ENCODE data around the gene PIGM.
A peak's percentile ranks its signal among the peaks of the same experiment; 100 is the strongest.
"Not testable (repeated sequence)": the region's sequence is repeated elsewhere in the genome, so short reads cannot be mapped to it uniquely, and the experiment has no call there.

Gene PIGM

DNA sequence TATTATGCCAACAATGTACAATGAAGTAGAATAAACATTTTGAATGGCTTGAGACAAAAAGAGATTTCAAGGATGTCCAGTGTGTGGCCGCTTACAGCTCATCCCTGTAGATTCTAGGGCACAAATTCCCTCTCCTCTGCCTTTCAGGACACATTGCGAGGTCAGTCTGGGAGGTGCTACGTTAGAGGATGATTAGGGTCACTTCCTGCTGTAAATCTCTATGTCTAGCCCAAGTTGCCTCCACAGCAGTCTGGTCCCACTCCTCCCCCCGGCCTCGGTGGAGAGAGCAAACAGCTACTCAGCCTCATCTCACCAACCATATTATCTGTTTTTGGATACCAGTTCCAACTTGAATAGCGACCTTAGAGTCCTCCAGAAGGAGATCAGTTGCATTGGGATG is 21.1 kb upstream of the PIGM start:
- H3K27me3 ChIP-seq (ENCODE audit: control insufficient read depth, insufficient read depth, low read length): no peaks in the 10 kb centered on the region
- H3K4me1 ChIP-seq (ENCODE audit: control insufficient read depth, insufficient read depth, low read length): no peaks in the 10 kb centered on the region
- H3K4me3 ChIP-seq (ENCODE audit: low read length): no peak overlapping the region
- H3K36me3 ChIP-seq (ENCODE audit: control insufficient read depth, insufficient read depth, low read length): no peaks in the 10 kb centered on the region
- H3K9ac ChIP-seq (ENCODE audit: low read length): no peak overlapping the region
- H3K27ac ChIP-seq (ENCODE audit: low read depth, low read length): no peak overlapping the region

DNA sequence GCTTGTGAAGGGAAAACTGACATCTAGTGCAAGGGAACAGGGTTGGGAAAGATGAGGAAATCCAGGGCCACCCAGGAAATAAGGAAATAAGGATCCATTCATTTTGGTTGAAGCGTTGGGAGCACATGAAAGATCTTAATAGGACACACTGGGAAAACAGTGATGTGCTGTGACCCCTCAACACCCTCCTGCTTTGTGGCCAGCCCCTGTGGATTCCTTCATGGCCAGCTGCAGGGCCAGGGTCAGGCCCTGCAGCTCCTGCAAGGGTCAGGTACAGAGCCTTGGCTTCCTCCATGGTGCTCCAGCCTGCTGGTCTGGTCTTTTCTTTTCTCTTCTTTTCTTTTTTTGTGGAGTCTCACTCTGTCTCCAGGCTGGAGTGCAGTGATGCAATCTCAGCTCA is 18.8 kb upstream of the PIGM start:
- H3K9ac ChIP-seq (ENCODE audit: low read length): no peak overlapping the region
- H3K4me3 ChIP-seq (ENCODE audit: low read length): no peak overlapping the region
- no peak overlapping the region for H3K27ac ChIP-seq (ENCODE audit: low read depth, low read length)
- no peaks in the 10 kb centered on the region for H3K36me3 ChIP-seq (ENCODE audit: control insufficient read depth, insufficient read depth, low read length)
- H3K27me3 ChIP-seq (ENCODE audit: control insufficient read depth, insufficient read depth, low read length): no peaks in the 10 kb centered on the region
- H3K4me1 ChIP-seq (ENCODE audit: control insufficient read depth, insufficient read depth, low read length): peaks cover 7% of the 10 kb centered on the region

DNA sequence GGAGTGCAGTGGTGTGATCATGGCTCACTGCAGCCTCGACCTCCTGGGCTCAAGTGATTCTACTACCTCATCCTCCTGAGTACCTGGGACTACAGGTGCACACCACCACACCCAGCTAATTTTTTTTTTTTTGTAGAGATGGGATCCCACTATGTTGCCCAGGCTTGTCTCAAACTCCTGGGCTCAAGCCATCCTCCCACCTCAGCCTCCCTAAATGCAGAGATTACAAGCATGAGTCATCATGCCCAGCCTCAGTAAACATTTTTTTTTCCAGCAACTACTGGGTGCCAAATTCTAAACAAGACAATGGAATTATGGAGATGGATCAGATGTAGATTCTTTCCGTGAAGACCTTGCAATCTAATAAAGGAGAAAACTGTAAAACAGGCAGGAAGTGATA is 18.4 kb upstream of the PIGM start:
- H3K4me3 ChIP-seq (ENCODE audit: low read length); H3K27me3 ChIP-seq (ENCODE audit: control insufficient read depth, insufficient read depth, low read length); H3K9ac ChIP-seq (ENCODE audit: low read length); H3K4me1 ChIP-seq (ENCODE audit: control insufficient read depth, insufficient read depth, low read length); H3K27ac ChIP-seq (ENCODE audit: low read depth, low read length); H3K36me3 ChIP-seq (ENCODE audit: control insufficient read depth, insufficient read depth, low read length): not testable (repeated sequence)

DNA sequence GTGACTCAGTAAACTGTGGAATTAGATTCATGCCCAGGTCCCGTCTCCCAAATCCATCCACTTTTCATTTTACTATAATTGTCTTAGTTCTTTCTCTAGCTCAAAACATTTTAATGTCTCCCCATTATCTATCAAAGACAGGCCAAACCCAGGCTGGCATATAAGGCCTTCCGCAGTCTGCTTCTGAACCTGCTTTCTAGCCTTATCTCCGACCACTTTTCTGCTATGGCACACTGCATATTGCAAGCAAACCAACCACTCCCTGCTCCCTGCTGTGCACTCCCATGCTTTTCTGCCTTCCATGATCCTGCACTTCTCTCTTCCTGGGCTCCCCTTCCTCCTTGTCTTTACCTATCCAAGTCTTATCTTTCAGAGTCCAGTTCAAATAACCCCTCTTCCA is 17.3 kb upstream of the PIGM start:
- Histone ChIP-seq H3K27ac (ENCODE audit: low read depth, low read length) (no peak overlapping the region), H3K27me3 (ENCODE audit: control insufficient read depth, insufficient read depth, low read length) (no peaks in the 10 kb centered on the region), H3K4me1 (ENCODE audit: control insufficient read depth, insufficient read depth, low read length) (peaks cover 7% of the 10 kb centered on the region), H3K36me3 (ENCODE audit: control insufficient read depth, insufficient read depth, low read length) (no peaks in the 10 kb centered on the region), H3K4me3 (ENCODE audit: low read length) (no peak overlapping the region), H3K9ac (ENCODE audit: low read length) (no peak overlapping the region)

DNA sequence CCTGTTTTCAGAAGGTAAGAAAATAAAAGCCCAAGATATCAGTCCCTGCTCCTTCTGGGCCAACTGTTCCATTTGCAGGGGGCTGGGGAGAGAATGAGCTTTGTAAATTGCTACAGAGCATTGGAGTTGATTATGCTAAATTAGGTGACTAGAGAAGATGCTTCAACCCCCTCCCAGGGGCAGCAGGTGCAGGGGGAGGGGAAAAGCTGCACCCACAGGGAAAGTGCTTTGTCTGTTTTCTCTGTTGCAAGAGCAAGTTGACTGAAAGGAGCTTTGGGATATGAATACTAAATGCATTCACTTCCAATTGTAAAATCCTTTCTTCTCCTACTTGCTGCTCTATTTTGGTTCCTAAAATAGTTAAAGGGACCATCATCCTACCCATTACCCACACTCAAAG is 16.5 kb upstream of the PIGM start:
- H3K27me3 ChIP-seq (ENCODE audit: control insufficient read depth, insufficient read depth, low read length): no peaks in the 10 kb centered on the region
- no peak overlapping the region for H3K27ac ChIP-seq (ENCODE audit: low read depth, low read length)
- peaks cover 7% of the 10 kb centered on the region for H3K4me1 ChIP-seq (ENCODE audit: control insufficient read depth, insufficient read depth, low read length)
- H3K9ac ChIP-seq (ENCODE audit: low read length): no peak overlapping the region
- no peak overlapping the region for H3K4me3 ChIP-seq (ENCODE audit: low read length)
- no peaks in the 10 kb centered on the region for H3K36me3 ChIP-seq (ENCODE audit: control insufficient read depth, insufficient read depth, low read length)

DNA sequence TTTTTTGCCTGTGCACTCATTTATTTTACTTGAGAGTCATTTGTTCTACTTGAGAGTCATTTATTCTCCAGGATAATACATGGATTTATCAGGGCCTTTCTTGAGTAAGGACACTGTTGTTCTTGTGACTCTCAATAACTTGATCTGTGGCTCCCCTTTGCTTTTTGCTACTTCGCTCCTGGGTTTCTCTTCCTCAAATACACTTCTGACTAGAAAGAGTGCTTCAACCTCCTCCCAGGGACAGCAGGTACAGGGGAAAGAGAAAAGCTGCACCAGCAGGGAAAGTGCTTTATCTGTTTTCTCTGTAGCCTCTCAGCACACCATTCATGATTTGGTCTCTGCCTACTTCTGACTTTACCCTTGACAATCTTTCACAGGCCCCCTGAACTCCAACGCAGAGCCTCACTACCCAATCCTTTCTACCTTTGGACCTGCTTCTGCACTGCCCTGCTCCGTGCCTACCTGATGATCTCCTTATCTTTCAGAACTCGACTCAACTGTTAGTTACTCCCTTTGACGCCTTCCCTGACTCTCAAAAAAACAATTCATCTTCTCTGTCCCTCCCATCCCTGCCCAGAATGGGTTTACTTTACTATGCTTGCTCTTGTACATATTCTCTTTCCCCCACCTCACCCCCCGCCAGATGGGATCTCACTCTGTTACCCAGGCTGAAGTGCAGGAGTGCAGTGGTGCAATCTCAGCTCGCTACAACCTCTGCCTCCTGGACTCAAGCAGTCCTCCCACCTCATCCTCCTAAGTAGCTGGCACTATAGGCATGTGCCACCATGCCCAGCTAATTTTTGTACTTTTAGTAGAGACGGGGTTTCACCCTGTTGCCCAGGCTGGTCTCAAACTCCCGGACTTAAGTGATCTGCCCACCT is 15.6 kb upstream of the PIGM start:
- Histone ChIP-seq H3K27me3 (ENCODE audit: control insufficient read depth, insufficient read depth, low read length) (no peaks in the 10 kb centered on the region), H3K4me1 (ENCODE audit: control insufficient read depth, insufficient read depth, low read length) (peaks cover 7% of the 10 kb centered on the region), H3K9ac (ENCODE audit: low read length) (no peak overlapping the region), H3K36me3 (ENCODE audit: control insufficient read depth, insufficient read depth, low read length) (no peaks in the 10 kb centered on the region), H3K4me3 (ENCODE audit: low read length) (no peak overlapping the region), H3K27ac (ENCODE audit: low read depth, low read length) (no peak overlapping the region)

DNA sequence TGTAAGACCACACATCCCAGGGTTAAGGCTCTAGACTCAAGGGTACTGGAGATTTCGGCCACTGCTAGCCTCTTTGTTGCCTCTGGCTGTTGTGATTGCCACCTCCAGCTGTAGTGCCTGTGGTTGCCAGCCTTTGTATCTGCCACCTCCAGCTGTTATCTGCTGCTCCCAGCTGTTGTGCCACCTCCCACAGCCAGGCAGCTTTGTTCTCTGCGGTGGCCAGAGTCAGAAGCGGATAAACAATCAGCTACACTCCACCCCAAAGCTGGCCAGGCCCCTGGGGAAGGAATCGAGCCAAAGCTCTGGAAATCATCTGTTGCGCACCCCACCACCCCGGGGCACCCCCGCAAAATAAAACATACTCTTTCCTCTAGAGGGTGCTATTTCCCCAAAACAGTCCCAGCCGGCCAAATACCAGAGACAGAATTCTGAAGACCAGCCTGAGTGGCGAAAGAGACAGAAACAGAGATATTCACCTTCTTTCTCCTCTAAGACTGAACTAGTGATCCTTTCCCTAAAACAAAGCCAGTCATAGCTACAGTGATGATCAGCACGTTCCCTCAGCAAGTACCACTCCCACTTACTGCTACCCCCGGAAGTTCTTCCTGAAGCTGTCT is 14.8 kb upstream of the PIGM start:
- H3K36me3 ChIP-seq (ENCODE audit: control insufficient read depth, insufficient read depth, low read length): no peaks in the 10 kb centered on the region
- peaks cover 7% of the 10 kb centered on the region for H3K4me1 ChIP-seq (ENCODE audit: control insufficient read depth, insufficient read depth, low read length)
- H3K4me3 ChIP-seq (ENCODE audit: low read length): no peak overlapping the region
- H3K9ac ChIP-seq (ENCODE audit: low read length): no peak overlapping the region
- H3K27me3 ChIP-seq (ENCODE audit: control insufficient read depth, insufficient read depth, low read length): no peaks in the 10 kb centered on the region
- no peak overlapping the region for H3K27ac ChIP-seq (ENCODE audit: low read depth, low read length)

DNA sequence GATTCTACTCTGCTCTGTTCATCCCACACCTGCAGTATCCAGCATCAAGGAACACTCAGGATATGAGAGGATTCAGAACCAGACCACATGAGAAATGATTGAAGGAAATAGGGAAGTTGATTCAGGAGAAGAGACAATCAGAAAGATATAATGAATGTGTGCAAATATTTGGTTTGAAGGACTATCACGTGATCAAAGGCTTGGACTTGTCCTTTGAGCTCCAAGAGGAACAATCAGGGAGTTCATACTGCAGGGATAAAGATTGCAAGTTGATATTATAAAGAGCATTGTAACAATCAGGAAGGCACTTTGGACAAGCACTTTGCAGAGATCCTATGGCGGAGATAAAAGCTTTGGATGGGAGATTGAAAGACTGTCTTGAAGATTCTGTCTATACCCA is 13.9 kb upstream of the PIGM start:
- Histone ChIP-seq H3K9ac (ENCODE audit: low read length) (no peak overlapping the region), H3K4me3 (ENCODE audit: low read length) (no peak overlapping the region), H3K27ac (ENCODE audit: low read depth, low read length) (no peak overlapping the region), H3K4me1 (ENCODE audit: control insufficient read depth, insufficient read depth, low read length) (peaks cover 7% of the 10 kb centered on the region), H3K27me3 (ENCODE audit: control insufficient read depth, insufficient read depth, low read length) (no peaks in the 10 kb centered on the region), H3K36me3 (ENCODE audit: control insufficient read depth, insufficient read depth, low read length) (no peaks in the 10 kb centered on the region)

DNA sequence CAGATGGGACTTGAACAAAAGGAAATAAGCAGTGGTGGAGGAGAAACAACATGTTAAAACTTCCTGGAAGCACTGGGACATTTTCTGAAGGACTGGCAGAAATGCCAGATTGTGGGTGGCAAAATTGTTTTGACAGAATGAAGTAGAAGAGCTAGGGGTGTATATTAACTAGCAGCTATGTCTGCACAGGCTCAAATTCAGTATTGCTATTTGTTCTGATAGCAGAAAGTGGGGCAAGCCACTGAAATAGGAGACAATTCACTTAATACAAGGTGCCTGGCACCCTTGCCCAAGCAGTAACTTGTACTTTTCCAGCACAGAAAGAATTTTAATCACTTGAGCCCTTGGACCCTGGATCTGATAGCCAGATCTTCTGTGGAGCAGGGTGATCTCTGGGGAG is 11.8 kb upstream of the PIGM start:
- Histone ChIP-seq H3K27me3 (ENCODE audit: control insufficient read depth, insufficient read depth, low read length) (no peaks in the 10 kb centered on the region), H3K4me3 (ENCODE audit: low read length) (no peak overlapping the region), H3K27ac (ENCODE audit: low read depth, low read length) (no peak overlapping the region), H3K4me1 (ENCODE audit: control insufficient read depth, insufficient read depth, low read length) (peaks cover 7% of the 10 kb centered on the region), H3K9ac (ENCODE audit: low read length) (no peak overlapping the region), H3K36me3 (ENCODE audit: control insufficient read depth, insufficient read depth, low read length) (no peaks in the 10 kb centered on the region)

DNA sequence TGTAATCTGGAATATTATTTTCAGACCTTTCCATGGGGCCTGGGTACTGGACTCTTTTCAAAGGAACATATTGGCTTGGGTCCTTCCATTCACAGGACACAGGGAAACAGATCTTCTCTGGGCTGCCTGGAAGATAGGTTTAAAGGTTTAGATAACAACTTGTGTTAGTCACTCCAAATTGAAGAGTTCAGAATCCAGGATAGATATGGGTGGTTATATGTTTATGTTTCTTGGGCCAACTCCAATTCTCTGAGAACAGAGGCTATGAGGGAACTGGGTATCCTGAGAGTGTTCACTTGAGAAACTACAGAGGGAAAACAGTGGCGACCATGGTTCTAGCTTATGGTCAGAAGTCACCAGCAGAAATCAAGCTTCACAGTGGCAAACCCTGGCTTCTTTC is 8.7 kb upstream of the PIGM start:
- no peak overlapping the region for H3K4me3 ChIP-seq (ENCODE audit: low read length)
- H3K36me3 ChIP-seq (ENCODE audit: control insufficient read depth, insufficient read depth, low read length): no peaks in the 10 kb centered on the region
- H3K27ac ChIP-seq (ENCODE audit: low read depth, low read length): no peak overlapping the region
- no peaks in the 10 kb centered on the region for H3K27me3 ChIP-seq (ENCODE audit: control insufficient read depth, insufficient read depth, low read length)
- no peaks in the 10 kb centered on the region for H3K4me1 ChIP-seq (ENCODE audit: control insufficient read depth, insufficient read depth, low read length)
- H3K9ac ChIP-seq (ENCODE audit: low read length): no peak overlapping the region

DNA sequence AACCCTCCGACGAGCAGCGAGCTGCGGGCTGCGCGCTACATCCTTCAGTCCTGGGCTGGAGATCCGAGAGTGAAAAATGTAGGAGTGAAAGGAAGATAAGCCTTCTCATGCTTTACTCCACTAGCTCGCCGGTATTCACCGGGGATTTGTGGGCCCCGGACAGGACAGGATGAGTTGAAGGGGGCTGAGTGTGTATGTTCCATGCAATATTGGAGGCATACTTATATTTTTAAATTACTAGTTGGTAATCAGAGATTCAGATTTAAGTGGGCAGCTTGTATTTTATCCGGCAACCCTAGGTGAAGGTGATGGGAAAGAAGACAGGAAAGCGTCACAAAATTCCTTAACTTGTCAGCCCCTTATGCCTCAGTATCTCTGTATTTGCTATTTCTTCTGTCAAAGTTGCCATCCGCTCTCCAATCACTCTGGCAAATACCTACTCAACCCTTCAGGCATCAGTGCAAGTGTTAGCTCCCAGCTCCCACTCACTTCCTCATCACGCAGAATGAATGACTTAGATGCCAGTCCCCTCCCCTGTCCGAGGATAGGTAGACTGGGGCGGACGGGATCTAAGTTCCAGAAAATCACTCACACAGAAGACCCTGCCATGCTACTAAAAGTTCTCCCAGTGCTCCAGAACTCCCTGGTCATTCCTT is 503 bp upstream of the PIGM start:
- H3K4me3 ChIP-seq (ENCODE audit: low read length): peak overlapping the region; percentile 85
- no peaks in the 10 kb centered on the region for H3K36me3 ChIP-seq (ENCODE audit: control insufficient read depth, insufficient read depth, low read length)
- H3K27ac ChIP-seq (ENCODE audit: low read depth, low read length): peak overlapping the region; percentile 64
- peaks cover 10% of the 10 kb centered on the region for H3K4me1 ChIP-seq (ENCODE audit: control insufficient read depth, insufficient read depth, low read length)
- H3K27me3 ChIP-seq (ENCODE audit: control insufficient read depth, insufficient read depth, low read length): no peaks in the 10 kb centered on the region
- peak overlapping the region; percentile 49 for H3K9ac ChIP-seq (ENCODE audit: low read length)

DNA sequence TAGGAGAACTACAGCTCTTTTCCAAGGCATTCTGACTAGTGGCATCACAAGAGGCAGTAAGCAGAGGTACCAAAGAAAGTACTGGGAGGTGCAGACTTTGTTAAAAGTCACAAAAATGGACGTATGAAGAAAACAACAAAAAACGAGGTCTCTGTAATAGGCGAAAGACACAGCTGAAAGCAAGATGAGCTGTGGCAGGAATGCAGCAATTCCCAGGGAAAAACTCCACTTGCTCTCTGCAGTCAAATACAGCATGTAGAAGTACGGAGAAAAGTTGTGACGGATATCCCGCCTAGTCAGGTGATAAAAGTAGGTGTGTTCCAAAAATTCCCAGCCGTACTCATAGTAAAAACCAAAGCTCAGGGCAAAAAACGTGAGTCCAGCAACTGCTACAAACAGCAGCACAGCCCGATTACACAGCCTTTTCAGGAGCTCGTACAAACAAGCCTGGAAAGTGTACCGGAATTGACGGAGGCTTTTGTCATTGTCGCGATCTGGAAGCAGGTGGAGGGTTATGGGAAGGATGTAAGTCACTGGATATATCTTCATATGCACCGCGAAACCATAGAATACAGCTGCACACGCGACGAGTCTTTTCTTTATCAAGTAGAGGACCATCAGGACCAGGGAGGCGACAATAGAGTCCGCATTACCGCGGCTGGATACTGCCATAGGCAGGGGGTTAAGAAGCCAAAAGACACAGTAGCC is 979 bp downstream of the PIGM start:
- peaks cover 10% of the 10 kb centered on the region for H3K4me1 ChIP-seq (ENCODE audit: control insufficient read depth, insufficient read depth, low read length)
- H3K36me3 ChIP-seq (ENCODE audit: control insufficient read depth, insufficient read depth, low read length): no peaks in the 10 kb centered on the region
- H3K27ac ChIP-seq (ENCODE audit: low read depth, low read length): peak overlapping the region; percentile 5
- no peaks in the 10 kb centered on the region for H3K27me3 ChIP-seq (ENCODE audit: control insufficient read depth, insufficient read depth, low read length)
- peak overlapping the region; percentile 29 for H3K9ac ChIP-seq (ENCODE audit: low read length)
- H3K4me3 ChIP-seq (ENCODE audit: low read length): peak overlapping the region; percentile 85
